Measurements from ENCODE around the gene PCDHGA5.
"Not testable (repeated sequence)": the region's sequence is repeated elsewhere in the genome, so short reads cannot be mapped to it uniquely, and the experiment has no call there.

PCDHGA5 gene

DNA sequence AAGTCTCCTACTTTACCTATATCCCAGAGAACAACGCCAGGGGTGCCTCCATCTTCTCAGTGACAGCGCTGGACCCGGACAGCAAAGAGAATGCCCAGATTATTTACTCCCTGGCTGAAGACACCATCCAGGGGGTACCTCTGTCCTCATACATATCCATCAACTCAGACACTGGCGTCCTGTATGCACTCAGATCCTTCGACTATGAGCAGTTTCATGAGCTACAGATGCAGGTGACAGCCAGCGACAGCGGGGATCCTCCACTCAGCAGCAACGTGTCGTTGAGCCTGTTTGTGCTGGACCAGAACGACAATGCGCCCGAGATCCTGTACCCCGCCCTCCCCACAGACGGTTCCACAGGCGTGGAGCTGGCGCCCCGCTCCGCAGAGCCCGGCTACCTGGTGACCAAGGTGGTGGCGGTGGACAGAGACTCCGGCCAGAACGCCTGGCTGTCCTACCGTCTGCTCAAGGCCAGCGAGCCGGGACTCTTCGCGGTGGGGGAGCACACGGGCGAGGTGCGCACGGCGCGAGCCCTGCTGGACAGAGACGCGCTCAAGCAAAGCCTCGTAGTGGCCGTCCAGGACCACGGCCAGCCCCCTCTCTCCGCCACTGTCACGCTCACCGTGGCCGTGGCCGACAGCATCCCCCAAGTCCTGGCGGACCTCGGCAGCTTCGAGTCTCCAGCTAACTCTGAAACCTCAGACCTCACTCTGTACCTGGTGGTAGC lies 50.7 kb downstream of the PCDHGA5 start:
- not testable (repeated sequence) for DNase-seq (ENCODE audit: low spot score)

- DNase-seq (ENCODE audit: low spot score): not testable (repeated sequence)
Measured at GRCh38 chr5:141415275-141415618, 51.3 kb downstream of the PCDHGA5 start.

All from kidney tubule cell (primary cell).